HepG2 (cell line): Measurements from ENCODE around the gene RNASE7. TPM values are rescaled to one million over a fixed set of nuclear protein-coding genes. Genes with fewer than 3 reads are reported as not detected.

Source experiments
- ARNTL ChIP-seq: sonication (generic); formaldehyde crosslinking; IDR thresholded peaks from 2 replicates; pipeline ENCODE4 v1.4.0; 2020; ENCODE audit warnings: mild to moderate bottlenecking, missing genetic modification reagents
- HNRNPUL1 ChIP-seq: fragments of 200-400 bp; formaldehyde crosslinking; IDR thresholded peaks from 2 replicates; pipeline ENCODE4 v1.6.1; 2017; ENCODE audit warnings: low read depth, mild to moderate bottlenecking, low read length, moderate library complexity
- HOXA5 ChIP-seq: sonication (generic); formaldehyde crosslinking; IDR thresholded peaks from 2 replicates; pipeline ENCODE4 v1.4.0; 2020; ENCODE audit warnings: missing genetic modification reagents
- KAT2B ChIP-seq: fragments of 150-350 bp; IDR thresholded peaks from 2 replicates; pipeline ENCODE4 v1.6.1; 2014; ENCODE audit warnings: low read depth, low read length, borderline replicate concordance
- LCORL ChIP-seq, 2 experiments: fragments of 450-650 bp in 1 of 2; sonication (generic) in 1 of 2; formaldehyde crosslinking in 1 of 2; IDR thresholded peaks; 2 replicates each; pipeline versions ENCODE4 v1.5.0 to v1.6.1; 2017 to 2020; ENCODE audit warnings: antibody characterized with exemption in 1 of 2, missing genetic modification reagents in 1 of 2
- MTF2 ChIP-seq: sonication (generic); formaldehyde crosslinking; IDR thresholded peaks from 2 replicates; pipeline ENCODE4 v1.5.0; 2020; ENCODE audit warnings: missing genetic modification reagents, borderline replicate concordance
- NFE2 ChIP-seq: sonication (generic); formaldehyde crosslinking; IDR thresholded peaks from 2 replicates; pipeline ENCODE4 v1.4.0; 2020; ENCODE audit warnings: missing genetic modification reagents
- NFIB ChIP-seq: sonication (generic); formaldehyde crosslinking; IDR thresholded peaks from 2 replicates; pipeline ENCODE4 v1.9.0; 2021; ENCODE audit warnings: missing genetic modification reagents, mild to moderate bottlenecking, borderline replicate concordance
- PHF5A ChIP-seq: IDR thresholded peaks from one replicate; pipeline ENCODE4 v1.6.1; 2018; ENCODE audit warnings: low read depth, missing genetic modification reagents; ENCODE audit not compliant: unreplicated experiment
- POLR2G ChIP-seq: fragments of 200-400 bp; formaldehyde crosslinking; IDR thresholded peaks from 2 replicates; pipeline ENCODE4 v1.6.1; 2018; ENCODE audit warnings: mild to moderate bottlenecking, low read depth, low read length, moderate library complexity
- REL ChIP-seq: sonication (generic); formaldehyde crosslinking; conservative IDR thresholded peaks from 2 replicates; pipeline ENCODE4 v1.8.0; 2022; ENCODE audit warnings: mild to moderate bottlenecking, missing genetic modification reagents, moderate library complexity
- REPIN1 ChIP-seq: sonication (generic); formaldehyde crosslinking; IDR thresholded peaks from 2 replicates; pipeline ENCODE4 v1.8.0; 2022; ENCODE audit warnings: missing genetic modification reagents, low read depth, mild to moderate bottlenecking, borderline replicate concordance
- SOX6 ChIP-seq, 2 experiments: fragments of 450-650 bp in 1 of 2; sonication (generic) in 1 of 2; formaldehyde crosslinking in 1 of 2; IDR thresholded peaks; 2 replicates each; pipeline versions ENCODE4 v1.4.0 to v1.6.1; 2017 to 2020; ENCODE audit warnings: antibody characterized with exemption in 1 of 2, mild to moderate bottlenecking in 1 of 2, missing genetic modification reagents in 1 of 2
- SRY ChIP-seq: sonication (generic); formaldehyde crosslinking; IDR thresholded peaks from 2 replicates; pipeline ENCODE4 v1.8.0; 2022; ENCODE audit warnings: mild to moderate bottlenecking, missing genetic modification reagents
- STAG1 ChIP-seq: sonication (generic); formaldehyde crosslinking; IDR thresholded peaks from 2 replicates; pipeline ENCODE4 v1.4.0; 2020; ENCODE audit warnings: missing genetic modification reagents
- TAF1 ChIP-seq: sonication (generic); formaldehyde crosslinking; IDR thresholded peaks from 2 replicates; pipeline ENCODE4 v1.4.0; 2020; ENCODE audit warnings: missing genetic modification reagents
- YY1 ChIP-seq: IDR thresholded peaks from 2 replicates; pipeline ENCODE4 v1.6.1; 2011; ENCODE audit warnings: low read length, low read depth, moderate library complexity, mild to moderate bottlenecking; ENCODE audit not compliant: insufficient read depth, insufficient replicate concordance
- ZBTB34 ChIP-seq: sonication (generic); formaldehyde crosslinking; IDR thresholded peaks from 2 replicates; pipeline ENCODE4 v1.8.0; 2022; ENCODE audit warnings: mild to moderate bottlenecking, missing genetic modification reagents
- ZNF124 ChIP-seq: sonication (generic); formaldehyde crosslinking; IDR thresholded peaks from 2 replicates; pipeline ENCODE4 v1.4.0; 2020; ENCODE audit warnings: missing genetic modification reagents
- ZNF570 ChIP-seq: sonication (generic); formaldehyde crosslinking; IDR thresholded peaks from 2 replicates; pipeline ENCODE4 v1.4.0; 2020; ENCODE audit warnings: mild to moderate bottlenecking, missing genetic modification reagents, borderline replicate concordance
- ZNF589 ChIP-seq: sonication (generic); formaldehyde crosslinking; conservative IDR thresholded peaks from 2 replicates; pipeline ENCODE4 v1.8.0; 2022; ENCODE audit warnings: mild to moderate bottlenecking, moderate library complexity, missing genetic modification reagents
- ZNF747 ChIP-seq: sonication (generic); formaldehyde crosslinking; IDR thresholded peaks from 2 replicates; pipeline ENCODE4 v1.8.1; 2023; ENCODE audit warnings: missing genetic modification reagents, mild to moderate bottlenecking, borderline replicate concordance
- ZNF790 ChIP-seq: sonication (generic); formaldehyde crosslinking; IDR thresholded peaks from 2 replicates; pipeline ENCODE4 v1.8.0; 2022; ENCODE audit warnings: missing genetic modification reagents, mild to moderate bottlenecking, borderline replicate concordance
- polyA plus RNA-seq, 8 experiments: library from polyadenylated mRNA; depleted of rRNA in 3 of 8; stranded (reverse) in 7 of 8; unstranded in 1 of 8; fragments of >200 nt; fragmentation: Illumina TruSeq in 4 of 8; extraction: Trizol in 4 of 8; gene quantifications; 2 replicates each; pipeline versions ENCODE4 v1.2.1 to v1.2.3, GENCODE V29; 2011 to 2016; ENCODE audit warnings: low read depth in 4 of 8, missing spikeins in 1 of 8, mixed read lengths in 1 of 8; ENCODE audit not compliant: insufficient read depth in 1 of 8
- total RNA-seq, 5 experiments: library from RNA; depleted of rRNA; stranded (reverse); fragments of >200 nt; fragmentation: Illumina TruSeq; extraction: Trizol; gene quantifications; 2 replicates each; pipeline ENCODE4 v1.2.3, GENCODE V29; 2016; ENCODE audit warnings: low read depth in 1 of 5

The RNASE7 gene
- total and polyA plus RNA-seq, 2 of the 13 experiments (the other 11 are each of a cell fraction or from before 2014, with no cell fraction given) = 0.04 TPM; not detected in 1

GRCh38 chr14:21055432-21056117 lies 13.4 kb downstream of the RNASE7 start (continued):
- TF ChIP-seq MTF2 (CRISPR knock-in tag) (no peak), LCORL (IDR thresholded peaks at IDR 0.05) (no peak), LCORL (CRISPR knock-in tag; IDR thresholded peaks at IDR 0.05) (peak; percentile 97), SRY (CRISPR knock-in tag) (peak; percentile 31; the same call in 1 of the 2 replicates), STAG1 (CRISPR knock-in tag) (peak; percentile 35), KAT2B (0 out of 2 replicates have a peak, but pooled peaks have one; percentile 8), REPIN1 (CRISPR knock-in tag) (peak; percentile 42; the same call in 1 of the 2 replicates), NFIB (CRISPR knock-in tag) (no peak), ARNTL (CRISPR knock-in tag) (peak; percentile 57; the same call in 1 of the 2 replicates), NFE2 (no peak), ZNF124 (0 out of 2 replicates have a peak, but pooled peaks have one; percentile 31), ZNF589 (CRISPR knock-in tag) (0 out of 2 replicates have a peak, but pooled peaks have one; percentile 64), PHF5A (CRISPR knock-in tag) (peak; percentile 66), ZNF747 (no peak; the same call in 1 of the 2 replicates), HOXA5 (CRISPR knock-in tag) (peak; percentile 70), SOX6 (IDR thresholded peaks at IDR 0.05) (no peak), SOX6 (CRISPR knock-in tag; IDR thresholded peaks at IDR 0.05) (peak; percentile 89), ZBTB34 (0 out of 2 replicates have a peak, but pooled peaks have one; percentile 51), ZNF570 (CRISPR knock-in tag) (0 out of 2 replicates have a peak, but pooled peaks have one; percentile 20), ZNF790 (peak; percentile 26; the same call in 1 of the 2 replicates), HNRNPUL1 (no peak), REL (CRISPR knock-in tag) (no peak), POLR2G (peak; percentile 89), YY1 (peak; percentile 26), TAF1 (CRISPR knock-in tag) (peak; percentile 79)
